HG03139 (cell line): ENCODE measurements around the gene ALX4.

Experiments used
- ATAC-seq: cut with Tn5 transposase; IDR thresholded peaks from one replicate; pipeline ENCODE4 v1.9.1; 2021; ENCODE audit not compliant: unreplicated experiment

ALX4 gene

DNA sequence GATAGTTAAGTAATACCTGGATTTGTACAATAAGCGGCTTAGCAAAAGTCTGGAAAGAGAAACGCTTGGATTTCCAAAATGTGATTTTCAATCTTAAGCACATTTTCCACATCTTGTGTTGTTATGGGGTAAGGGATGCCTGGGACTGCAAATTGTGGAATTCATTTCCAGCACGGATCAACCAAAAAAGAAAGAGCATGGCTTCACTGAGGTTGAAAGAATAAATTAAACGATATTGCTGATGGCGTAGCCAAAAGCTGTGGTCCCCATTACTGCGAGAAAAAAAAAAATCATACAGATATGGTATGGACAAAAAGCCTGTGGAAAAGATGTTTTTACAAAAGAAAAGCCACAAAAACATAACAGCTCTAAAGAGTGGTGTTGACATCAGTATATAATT, 26.0 kb upstream of the ALX4 start:
- ATAC-seq: no peak

DNA sequence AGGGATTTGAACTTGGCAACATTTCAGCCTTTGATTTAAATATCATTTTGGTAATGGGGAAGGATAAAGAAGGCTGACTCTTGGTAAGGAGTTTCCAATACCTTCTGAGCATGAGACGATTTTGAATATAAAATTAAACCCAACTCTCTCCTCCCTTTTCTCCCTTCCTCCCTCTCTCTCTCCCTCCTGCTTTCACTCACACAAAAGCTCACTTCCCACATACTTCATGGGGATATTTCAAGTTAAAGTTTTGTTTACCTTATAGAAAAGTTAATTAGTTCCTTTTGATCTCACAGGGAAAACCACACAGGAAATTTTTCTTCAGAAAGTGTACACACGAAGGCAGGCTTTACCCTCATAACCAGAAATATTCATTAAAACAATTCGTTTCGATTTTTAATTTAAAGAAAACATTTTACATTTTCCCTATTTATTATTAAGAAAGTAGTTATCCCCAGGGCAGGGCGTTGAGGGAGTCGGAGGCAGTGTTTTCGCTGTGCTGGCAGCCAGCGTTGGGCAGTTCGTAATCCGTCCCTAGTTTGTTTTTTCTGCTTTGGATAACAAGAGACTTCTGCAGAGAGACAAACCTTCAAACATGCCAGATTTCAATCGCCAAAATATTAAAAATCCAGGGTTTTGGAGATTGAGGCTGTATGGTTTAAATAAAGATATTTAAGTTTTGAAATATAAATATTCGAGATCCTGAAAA, 25.3 kb upstream of the ALX4 start:
- ATAC-seq: no peak

DNA sequence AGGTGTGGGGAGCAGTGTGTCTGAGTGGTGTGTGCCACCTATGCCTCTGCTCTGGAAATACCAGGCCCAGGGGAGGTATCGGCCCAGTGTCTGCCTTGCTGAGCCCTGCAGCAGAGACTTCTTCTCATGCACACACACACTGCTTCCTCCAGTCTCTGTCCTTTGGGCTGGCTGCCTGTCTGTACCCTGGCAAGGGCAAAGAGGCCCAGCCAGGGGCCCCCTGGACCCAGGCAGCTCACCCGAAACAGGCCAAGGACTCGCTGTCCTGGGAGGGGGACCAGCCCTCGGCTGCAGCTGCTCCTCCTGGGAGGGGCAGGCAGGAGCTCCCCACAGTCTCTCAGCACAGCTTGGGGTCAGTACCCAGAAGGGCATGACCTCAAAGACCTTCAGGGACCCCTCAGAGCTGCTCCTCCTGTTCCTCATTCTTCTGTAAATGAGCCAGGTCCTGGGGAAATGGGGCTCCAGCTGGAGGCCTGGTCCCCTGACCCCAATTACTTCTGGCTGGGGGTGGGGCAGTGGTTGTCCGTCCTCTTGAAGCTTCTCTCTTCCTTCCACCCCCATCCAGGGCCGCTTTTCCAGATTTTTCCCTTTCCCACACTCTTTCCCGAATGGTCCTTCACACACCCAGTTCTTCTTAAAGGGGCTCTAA, 24.5 kb upstream of the ALX4 start:
- ATAC-seq: no peak

DNA sequence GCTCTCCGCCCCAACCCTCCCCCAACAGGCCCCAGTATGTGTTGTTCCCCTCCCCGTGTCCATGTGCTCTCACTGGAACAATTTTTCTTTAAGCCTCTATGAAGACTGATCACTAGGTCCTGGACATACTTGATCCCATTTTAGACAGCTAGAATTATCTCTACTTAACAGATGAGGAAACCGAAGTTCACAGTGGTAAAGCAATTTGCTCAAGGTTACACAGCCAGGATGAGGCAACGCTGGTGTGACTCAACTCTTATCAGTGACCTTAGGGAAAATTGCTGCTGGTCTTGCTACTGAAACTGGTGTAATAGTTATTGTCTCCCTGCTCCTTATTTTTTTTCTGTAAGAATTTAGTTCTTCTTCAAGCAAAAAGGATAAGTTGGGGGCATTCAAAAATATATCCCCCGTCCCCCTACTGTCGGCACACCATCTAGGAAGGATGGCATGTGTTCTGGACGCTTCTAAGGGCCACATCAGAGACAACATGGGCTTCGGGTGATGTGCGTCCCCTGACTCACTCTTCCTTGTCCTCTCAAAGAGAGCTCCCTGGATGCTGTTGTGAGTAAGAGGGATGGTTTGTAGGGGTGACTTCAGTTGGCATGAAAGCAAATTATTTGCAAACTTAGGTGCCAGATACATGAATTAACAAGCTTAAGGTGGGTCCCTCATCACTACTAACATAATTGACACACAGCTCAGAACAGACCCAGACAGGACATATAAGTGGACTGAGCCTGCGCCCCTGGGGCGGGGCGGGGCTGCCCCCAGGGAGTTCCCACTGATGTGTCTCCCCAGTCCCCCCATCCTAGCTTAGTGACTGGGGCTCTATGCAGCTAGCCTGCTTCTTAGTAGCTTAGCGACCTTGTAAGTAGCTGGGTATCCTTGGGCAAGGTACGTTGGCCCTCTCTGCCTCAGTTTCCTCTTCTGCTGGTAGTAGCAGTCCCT, 23.6 kb upstream of the ALX4 start:
- no peak for ATAC-seq

DNA sequence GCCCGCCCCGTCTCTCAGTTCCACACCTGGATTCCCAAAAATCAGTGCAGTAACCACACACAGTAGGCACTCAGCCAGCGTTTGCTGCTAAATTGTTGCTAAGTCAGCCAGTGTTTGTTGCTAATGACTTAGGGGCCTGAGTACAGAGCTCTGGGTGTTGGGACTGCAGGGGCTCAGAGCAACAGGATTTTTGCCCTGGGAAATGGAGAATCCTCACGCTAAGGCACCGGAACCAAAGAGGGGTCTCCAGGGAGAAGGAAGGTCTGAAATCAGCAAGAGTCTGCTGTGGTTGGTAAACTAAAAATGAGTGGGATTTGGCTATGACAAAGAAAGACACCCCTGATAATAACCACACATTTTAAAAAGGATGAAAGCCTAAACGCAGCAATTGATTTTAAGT, 22.7 kb upstream of the ALX4 start:
- ATAC-seq: no peak

DNA sequence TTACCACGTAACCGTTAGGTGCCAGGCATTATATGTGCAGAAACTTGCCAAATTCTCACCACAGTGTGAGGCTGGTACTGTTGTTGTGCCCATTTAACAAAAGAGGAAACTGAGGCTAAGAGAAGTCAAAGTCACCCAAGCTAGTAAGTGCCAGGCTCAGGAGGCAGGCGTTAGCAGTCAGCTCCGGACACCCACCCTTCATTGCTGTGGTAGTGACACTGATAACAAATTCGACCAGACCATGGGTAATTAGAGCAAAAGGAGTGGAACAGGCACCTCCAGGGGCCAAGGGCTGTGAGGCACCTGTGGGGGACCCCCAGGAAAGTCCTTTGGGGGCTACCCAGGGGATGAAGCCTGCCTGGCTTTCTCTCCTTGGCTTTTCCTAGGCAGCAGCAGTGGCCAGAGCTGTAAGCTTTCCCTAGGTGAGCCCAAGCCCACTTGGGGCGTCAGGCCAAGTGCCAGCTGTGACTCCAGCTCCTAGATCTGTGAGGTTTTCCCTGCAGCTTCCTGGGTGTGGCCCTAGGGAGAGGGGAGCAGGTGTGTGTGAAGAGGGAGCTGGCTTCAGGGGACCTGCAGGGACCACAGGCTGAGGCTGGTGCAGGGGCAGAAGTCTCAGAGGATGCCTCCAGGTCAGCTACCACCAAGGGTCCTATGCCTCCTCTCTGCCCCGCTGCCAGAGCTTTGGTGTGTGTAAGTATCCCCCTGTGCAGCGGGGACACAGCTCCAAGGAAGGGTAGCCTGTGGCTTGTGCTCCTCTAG, 19.7 kb upstream of the ALX4 start:
- ATAC-seq: no peak

DNA sequence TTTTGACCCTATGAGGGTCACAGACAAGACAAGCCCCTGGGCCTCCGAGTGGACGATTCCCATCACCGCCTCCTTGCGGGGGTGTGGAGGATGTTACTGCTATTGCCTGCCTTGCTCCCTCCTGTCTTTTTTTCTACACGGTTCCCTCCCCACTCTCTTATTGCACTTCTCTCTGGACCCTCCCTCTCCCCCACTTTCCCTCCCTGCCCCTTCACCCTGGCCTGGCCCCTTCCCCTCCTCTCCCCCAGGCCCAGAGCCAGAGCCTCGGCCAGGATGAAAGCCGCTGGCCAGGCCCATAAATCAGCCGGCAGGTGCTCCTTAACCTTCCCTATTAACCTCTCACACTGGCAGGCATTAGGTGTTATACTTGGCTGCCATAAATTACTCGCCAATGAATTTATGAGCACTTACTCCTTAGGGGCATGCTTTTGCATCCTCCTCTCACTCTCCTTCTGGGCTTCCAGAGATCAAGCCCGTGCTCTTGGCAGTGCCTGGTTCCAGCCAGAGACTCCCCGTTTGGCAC, 18.3 kb upstream of the ALX4 start:
- ATAC-seq: no peak

DNA sequence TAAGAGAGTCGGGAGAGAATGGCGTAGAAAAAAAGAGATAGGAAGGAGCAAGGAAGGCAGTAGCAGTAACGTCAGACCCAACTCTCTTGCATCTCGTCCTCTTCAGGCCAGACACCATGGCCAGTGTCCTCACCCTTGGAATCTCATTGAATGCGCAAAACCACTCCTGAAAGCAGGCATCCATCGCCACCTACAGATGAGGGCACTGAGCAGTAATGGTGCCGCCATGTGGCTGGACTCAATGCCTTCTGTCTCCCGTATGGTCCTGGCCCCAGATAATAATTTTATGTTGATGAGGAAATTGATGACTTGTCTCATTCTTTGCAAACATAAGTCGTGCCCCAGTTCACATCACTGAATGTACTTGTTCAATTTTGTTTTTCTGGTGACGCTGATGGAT, 17.8 kb upstream of the ALX4 start:
- no peak for ATAC-seq

DNA sequence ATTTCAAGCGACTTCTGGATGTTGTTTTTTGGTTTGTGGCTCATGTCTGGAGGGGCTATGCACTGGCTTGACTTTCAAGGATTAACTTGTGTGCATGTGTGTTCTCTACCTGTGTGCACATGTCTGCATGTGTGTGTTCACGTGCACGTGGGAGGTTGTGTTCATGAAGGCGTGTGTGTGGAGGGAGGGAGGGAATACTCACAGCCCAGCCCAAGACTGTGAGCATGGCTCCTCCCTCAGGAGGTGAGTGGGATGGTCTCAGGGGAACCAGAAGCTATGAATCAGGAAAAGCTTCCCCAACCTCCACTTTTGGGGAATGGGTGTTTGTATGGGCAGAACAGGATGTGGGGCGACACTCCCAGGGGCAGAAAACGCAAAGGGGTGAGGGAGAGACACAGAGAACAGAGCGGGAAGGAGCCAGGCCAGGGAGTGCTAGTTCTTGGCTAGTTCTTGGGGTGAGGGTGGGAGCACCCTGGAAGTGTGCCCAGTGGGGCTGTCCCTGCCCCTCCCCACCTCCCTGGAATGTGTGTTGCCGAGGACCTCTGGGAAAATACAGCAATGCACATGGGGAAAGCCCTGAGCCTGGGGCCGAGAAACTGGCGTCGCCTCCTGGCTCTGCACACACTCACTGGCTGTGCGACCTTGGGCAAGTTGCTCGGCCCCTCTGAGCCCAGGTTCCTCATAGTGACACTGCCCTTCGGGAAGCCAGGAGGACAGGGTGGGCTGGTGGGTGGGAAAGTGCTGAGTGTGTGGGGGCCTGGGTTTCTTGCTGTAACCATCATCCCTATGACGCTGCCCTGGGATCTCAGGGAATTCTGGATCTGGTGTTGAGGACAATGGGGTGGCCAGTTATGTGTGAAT, 16.9 kb upstream of the ALX4 start:
- no peak for ATAC-seq

DNA sequence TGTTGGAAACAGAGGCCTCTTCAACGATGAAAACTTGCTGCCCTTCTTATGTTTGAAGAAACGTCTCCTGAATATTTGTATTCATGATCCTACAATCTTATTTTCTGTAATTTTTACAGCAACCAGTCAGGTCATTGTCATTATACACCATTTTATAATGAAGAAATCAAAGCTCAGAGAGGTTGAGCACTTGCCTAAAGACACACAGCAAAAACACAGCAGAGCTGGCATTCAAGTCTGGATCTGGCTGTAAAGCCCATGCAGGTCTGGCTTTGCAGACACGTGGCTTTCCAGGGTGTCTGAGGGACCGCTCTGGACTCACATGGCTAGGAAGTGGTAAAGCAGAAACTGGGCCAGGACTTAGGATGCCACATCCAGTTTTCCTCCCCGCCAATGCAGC, 15.8 kb upstream of the ALX4 start:
- ATAC-seq: no peak

DNA sequence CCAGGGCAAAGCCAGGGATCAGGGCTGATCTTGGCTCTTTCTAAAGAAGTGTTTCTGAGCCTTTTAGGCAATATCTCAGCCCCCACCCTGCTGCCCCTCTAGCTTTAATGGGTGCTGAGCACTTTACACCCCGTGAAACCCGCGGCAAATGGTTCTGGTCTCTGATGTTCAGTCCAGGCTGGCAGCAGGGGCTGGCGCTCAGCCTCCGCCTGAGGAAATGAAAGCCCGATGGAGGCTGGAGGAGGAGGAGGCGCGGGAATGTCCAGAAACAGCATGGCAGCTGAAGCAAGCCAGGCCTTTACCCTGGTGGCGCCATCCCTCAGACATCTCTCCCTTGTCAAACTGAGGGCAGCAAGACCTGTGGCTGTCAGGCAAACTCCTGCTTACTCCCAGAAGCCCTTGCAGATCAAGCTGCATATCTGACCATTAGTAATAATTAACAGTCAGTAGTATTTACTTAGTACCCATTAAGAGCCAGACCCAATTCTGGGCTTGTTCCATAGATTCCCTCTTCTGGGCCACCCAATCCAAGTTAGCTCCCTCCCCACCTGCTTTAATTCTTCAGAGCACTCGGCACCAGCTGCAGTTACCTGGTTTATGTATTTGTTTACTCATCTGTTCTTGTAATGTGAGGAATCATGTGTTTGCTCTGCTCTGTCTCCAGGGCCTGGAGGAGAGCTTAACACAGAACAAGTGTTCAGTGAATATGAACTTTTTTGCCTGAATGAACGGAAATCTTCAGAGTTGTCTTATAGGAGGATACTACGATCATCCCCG, 15.0 kb upstream of the ALX4 start:
- no peak for ATAC-seq

DNA sequence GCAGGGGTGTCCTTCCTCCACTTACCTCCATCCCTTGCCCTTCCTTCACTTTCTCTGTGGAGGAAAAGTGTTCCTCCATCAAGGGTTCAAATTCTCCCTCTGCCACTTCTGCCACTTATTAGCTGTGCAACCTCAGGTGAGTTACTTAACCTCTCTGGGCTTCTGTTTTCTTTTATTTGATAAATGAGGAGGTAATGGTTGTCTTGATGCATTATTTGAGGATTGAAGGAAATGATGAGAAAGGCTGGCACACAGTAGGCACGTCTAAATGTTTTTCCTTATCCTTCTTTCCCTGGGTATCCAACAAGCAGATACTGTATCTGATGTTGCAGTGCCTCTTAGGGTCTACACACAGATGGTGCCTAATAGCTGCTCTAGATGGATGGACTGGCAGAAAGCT, 14.3 kb upstream of the ALX4 start:
- no peak for ATAC-seq

DNA sequence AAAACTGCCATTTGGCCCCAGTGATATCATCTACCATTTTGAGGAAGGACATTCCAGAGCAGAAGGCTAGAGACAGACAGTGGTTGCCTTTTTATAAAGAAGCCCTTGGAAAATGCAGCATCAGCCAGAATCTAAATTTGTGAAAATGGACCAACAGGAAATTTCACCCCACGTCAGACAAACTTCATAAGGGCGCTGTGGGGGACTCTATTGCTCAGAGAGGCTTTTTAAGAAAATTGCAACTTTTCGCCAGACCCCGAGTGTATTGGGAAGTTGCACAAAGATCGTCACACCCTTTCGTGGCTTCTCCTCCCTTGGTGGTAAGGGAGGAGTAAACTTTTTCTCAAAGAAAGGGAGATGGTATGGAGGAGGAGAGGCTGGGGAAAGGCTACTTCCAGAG, 12.3 kb upstream of the ALX4 start:
- ATAC-seq: no peak

DNA sequence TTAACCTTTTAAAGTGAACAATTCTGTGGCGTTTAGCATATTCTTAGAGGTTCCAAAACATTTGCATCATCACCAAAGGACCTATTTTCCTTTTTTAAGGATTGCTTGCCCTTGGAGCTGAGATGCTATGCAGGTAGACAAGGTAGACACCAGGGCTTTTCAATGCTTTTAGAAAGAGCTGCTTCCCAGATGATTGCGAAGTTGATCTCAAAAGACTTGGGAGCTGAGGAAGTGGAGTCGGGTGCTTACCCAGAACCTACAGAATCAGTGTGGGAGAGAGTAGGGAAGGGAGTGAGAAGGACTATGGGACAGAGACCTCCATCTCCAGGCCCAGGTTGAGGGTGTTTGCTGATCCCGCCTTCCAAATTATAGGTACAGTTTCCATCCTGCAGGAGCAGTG, 11.1 kb upstream of the ALX4 start:
- no peak for ATAC-seq

DNA sequence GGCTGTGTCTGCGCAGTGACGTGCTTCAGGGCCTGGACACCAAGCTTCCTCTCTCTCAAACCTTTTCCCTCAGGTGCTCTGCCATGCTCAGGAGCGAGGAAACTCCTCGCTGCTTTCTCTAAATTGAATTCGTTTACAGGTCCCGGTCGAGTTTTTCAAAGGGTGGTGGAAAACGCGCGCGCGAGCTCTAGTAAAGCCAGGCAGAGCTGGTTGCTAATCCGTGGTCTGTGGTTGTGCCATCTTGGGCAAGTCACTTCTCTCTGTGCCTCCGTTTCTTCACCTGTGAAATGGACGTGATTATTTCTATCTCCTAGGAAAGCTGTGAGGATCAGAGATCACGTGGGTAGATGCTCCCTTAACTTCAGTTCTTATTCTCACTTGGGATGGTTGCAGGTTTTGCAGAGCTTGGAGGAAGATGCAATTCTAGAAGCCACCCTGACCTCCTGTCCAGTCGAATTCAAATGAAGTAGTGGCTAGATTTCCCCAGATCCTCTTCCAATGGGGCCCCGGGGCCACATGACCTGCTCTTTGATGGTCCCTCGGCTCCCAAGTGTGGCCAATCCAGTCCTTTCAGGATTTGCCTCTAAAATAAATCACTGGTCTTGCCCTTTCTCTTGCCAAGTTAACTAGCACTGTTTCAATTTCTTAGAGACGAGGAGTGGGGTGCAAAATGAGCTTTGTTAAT, 10.5 kb upstream of the ALX4 start:
- ATAC-seq: no peak

DNA sequence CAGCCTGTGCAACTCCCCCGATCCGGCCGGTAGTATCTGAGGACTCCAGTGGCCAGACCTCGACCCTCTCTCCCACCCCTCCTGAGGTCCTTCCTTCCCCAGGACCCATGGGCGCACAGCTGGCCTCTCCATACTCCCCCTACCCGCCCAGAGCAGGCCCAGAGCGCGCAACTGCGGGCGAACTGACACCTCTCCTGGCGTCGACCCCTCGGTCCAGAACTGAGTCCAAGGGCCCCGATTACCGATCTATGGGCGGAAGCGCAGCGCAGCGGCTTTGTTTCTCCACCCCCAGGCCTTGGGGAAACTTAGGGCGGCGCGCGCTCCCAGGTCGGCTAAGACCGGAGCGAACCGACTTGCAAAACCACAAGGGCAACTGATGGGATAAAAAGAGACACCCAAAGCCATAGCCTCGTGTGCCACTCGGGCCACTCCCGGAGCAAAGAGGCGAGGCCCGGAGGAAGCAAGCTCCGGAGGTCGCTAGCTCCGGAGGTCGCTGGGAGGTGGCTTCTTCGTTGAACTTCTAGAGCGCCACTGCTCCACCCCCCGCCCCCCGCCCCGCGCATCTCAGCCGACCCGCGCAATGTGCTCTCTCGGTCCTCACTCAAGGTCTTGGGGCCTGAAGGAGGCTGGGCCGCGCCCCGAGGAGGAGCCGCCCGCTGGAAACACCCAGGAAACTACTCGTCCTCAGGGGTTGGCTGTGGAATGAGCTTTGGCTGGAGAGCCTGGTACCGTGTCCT, 9.8 kb upstream of the ALX4 start:
- no peak for ATAC-seq

DNA sequence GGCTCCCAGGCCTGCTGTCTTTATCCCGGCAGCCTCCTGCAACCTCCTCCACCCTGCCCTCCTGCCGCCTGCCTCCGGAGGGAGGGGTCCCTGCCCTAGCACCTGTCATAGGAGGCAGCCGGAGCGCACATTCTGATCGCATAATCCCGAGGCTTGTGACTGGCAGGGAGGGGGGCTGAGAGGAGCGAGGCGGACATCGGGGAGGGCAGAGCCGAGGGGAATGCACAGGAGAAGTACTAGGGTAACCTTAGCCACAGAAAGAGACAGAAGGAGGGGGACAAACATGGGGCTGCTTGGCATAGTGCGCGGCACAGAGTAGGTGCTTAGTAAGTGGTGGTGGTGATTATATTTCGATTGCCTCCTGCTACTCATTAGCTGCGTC, 9.2 kb upstream of the ALX4 start:
- no peak for ATAC-seq

DNA sequence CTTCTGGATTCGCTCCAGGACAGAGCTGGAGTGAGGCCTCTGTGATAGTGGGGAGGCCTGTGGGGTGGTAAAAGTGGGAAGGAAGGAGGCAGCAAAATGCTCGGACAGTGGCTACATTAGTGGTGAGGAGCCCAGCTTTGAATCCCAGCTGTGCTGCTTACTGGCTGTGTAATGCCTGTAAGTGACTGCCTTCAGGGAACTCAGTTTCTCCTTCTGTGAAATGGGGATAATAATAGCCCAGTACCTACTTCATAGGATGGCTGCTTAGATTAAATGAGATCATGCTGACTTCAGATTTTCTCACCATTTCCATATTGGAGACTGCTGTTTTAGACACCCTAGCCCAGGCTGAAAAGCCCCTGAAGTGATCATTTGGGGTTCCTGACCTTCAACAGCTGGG, 8.4 kb upstream of the ALX4 start:
- no peak for ATAC-seq
